ENCODE measurements around the gene COL27A1. TPM values are rescaled to one million over a fixed set of nuclear protein-coding genes. Genes with fewer than 3 reads are reported as not detected.
A peak's percentile ranks its signal among the peaks of the same experiment; 100 is the strongest.

COL27A1 gene
- total and polyA plus RNA-seq, 4 donors: 10.9 to 25.6 (median 17.4) TPM

DNA sequence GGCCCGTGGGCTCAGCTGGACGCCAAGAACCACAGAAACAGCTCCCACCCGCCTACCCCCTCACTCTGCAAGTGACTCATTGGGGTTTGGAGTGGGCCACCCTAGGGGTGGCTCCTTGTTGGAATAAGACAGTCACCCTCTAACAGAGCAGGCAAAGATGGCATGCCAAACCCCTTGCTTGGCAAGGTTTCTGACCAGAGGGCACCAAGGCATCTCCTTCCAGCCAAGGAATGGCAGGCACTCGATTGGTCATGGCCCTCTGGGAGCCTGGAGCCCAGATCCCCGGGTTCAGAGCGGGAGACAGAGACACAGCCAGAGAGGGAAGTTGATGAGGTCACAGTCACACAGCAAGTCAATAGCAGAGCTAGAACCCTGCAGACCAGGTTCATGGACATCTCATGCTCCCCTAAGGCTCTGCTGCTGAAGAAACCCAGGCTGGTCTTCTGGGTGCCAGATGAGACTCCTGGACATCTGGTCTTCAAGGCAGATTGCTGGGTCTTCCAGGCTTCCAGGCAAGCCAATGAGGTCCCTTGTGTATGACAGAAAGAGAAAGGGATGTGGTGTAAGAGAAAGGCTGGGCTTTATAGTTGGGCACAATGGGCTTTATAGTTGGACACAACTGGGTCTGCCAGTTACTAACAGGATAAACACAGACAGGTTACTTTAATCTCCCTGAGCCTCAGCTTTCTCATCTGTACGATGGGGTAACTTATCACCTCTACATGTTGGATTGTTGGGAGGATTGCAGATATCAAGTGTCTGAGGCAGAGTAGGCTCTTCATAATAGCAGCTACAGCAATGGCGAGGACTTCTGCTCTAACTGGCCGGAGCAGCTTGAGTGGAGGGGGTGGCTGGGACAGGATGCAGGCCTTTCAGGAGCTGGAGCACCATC lies 33.0 kb upstream of the COL27A1 start:
- TF ChIP-seq, protein P1, sequence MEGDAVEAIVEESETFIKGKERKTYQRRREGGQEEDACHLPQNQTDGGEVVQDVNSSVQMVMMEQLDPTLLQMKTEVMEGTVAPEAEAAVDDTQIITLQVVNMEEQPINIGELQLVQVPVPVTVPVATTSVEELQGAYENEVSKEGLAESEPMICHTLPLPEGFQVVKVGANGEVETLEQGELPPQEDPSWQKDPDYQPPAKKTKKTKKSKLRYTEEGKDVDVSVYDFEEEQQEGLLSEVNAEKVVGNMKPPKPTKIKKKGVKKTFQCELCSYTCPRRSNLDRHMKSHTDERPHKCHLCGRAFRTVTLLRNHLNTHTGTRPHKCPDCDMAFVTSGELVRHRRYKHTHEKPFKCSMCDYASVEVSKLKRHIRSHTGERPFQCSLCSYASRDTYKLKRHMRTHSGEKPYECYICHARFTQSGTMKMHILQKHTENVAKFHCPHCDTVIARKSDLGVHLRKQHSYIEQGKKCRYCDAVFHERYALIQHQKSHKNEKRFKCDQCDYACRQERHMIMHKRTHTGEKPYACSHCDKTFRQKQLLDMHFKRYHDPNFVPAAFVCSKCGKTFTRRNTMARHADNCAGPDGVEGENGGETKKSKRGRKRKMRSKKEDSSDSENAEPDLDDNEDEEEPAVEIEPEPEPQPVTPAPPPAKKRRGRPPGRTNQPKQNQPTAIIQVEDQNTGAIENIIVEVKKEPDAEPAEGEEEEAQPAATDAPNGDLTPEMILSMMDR (IDR thresholded peaks at IDR 0.05; ENCODE audit: control extremely low read depth, extremely low read depth): no peak
- Histone ChIP-seq H3K4me1 (ENCODE audit: control insufficient read depth in 5 of 5, insufficient read depth in 5 of 5, low read length in 5 of 5) (peaks cover 0 to 43% (median 19%) of the 10 kb centered on the region in 5 donors), H3K27me3 (ENCODE audit: control insufficient read depth in 3 of 3, insufficient read depth in 3 of 3, low read length in 2 of 3) (no peaks in the 10 kb centered on the region), H3K4me3 (no peak overlapping the region), H3K9ac (ENCODE audit: insufficient read depth in 1 of 2, low read length in 2 of 2) (no peak overlapping the region), H3K36me3 (ENCODE audit: control insufficient read depth in 4 of 4, insufficient read depth in 4 of 4, low read length in 4 of 4) (no peaks in the 10 kb centered on the region), H3K27ac (ENCODE audit: low read depth in 1 of 2, low read length in 1 of 2) (no peak overlapping the region), H3K9me3 (ENCODE audit: control insufficient read depth in 4 of 4, insufficient read depth in 3 of 4, low read length in 3 of 4) (peaks cover 0 to 3% (median under 1%) of the 10 kb centered on the region in 4 donors)
- ATAC-seq (ENCODE audit: insufficient read depth, low FRiP score) (no peak), DNase-seq (no peak)
- 81 to 89% methylated on average over 9 of the region's 9 CpGs for WGBS, 2 donors

DNA sequence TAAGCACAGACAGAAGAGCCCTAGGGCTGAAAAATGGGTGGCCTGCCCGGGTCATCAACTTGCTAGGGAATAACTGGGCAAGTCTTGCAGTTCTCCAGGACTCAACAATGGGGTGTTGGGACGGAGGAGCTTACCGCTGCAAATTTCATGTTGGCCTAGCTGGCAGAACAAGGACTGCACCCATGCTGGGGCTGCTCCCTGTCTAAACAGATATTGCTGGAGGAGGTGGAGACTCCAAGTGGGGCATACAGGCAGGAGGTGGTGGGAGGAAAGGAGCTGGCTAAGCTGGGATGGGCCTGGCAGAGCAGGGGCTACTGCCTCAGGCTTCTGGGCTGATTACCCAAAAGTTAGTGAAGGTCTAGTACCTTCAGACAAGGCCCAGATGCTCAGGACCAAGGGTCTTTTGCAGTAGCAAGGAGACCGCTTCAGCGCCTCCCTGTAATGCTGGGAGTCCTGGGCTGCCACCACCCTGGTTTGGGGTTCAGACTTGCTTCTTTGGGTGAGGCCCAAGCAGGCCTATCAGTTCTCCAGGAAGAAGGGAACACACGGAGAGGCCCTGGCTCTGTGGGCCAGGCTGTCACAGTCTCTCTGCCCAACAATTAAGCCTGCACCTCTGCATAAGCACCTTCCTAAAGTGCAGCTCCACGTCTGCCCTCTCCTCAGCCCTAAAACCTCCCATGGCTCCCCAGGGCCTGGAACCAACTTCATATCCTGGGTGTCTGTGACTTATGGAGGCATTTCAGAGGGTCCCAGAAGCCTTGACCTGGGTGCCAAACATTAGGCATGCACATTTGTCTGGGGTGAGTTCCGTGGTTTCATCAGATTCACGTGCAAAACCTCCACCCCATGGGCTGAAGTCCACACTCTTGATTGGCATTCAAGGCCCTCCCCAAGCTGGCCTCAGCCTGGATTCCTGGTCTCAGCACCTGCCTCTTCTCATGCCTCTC lies 32.0 kb upstream of the COL27A1 start:
- no peak overlapping the region for H3K27ac ChIP-seq (ENCODE audit: low read depth in 1 of 2, low read length in 1 of 2)
- H3K36me3 ChIP-seq (ENCODE audit: control insufficient read depth in 4 of 4, insufficient read depth in 4 of 4, low read length in 4 of 4): no peaks in the 10 kb centered on the region
- TF ChIP-seq, protein P1 (IDR thresholded peaks at IDR 0.05; ENCODE audit: control extremely low read depth, extremely low read depth): no peak
- 84 to 87% methylated on average over 9 of the region's 9 CpGs for WGBS, 2 donors
- H3K4me3 ChIP-seq: no peak overlapping the region
- peak in 1 of 3 donors; percentile 8 for DNase-seq
- ATAC-seq (ENCODE audit: insufficient read depth, low FRiP score): no peak
- no peaks in the 10 kb centered on the region for H3K27me3 ChIP-seq (ENCODE audit: control insufficient read depth in 3 of 3, insufficient read depth in 3 of 3, low read length in 2 of 3)
- H3K9ac ChIP-seq (ENCODE audit: insufficient read depth in 1 of 2, low read length in 2 of 2): no peak overlapping the region
- H3K9me3 ChIP-seq (ENCODE audit: control insufficient read depth in 4 of 4, insufficient read depth in 3 of 4, low read length in 3 of 4): peaks cover 0 to 10% (median 1%) of the 10 kb centered on the region in 4 donors
- H3K4me1 ChIP-seq (ENCODE audit: control insufficient read depth in 5 of 5, insufficient read depth in 5 of 5, low read length in 5 of 5): peaks cover 0 to 39% (median 17%) of the 10 kb centered on the region in 5 donors

DNA sequence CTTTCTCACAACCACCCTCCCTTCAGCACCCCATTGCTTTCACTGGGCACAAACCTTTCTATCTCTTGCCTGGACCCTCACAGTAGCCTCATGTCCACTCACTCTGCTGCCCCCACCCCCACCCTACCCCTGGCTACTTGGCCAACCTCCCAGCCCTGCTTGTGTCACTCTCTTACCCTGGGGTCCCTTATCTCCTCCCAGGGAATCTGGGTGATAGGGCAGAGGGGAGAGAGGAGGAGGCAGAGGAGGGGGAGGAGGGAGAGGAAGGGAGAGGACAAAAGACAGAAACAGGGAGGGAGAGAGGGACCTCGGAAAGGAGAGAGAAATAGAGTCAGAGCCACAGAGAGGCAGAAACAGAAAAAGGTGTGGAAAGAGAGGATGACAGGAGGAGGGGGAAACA lies 31.2 kb upstream of the COL27A1 start:
- no peaks in the 10 kb centered on the region for H3K27me3 ChIP-seq (ENCODE audit: control insufficient read depth in 3 of 3, insufficient read depth in 3 of 3, low read length in 2 of 3)
- no peak overlapping the region for H3K9ac ChIP-seq (ENCODE audit: insufficient read depth in 1 of 2, low read length in 2 of 2)
- WGBS, 2 donors: 68 to 72% methylated on average over 1 of the region's 1 CpG
- no peaks in the 10 kb centered on the region for H3K36me3 ChIP-seq (ENCODE audit: control insufficient read depth in 4 of 4, insufficient read depth in 4 of 4, low read length in 4 of 4)
- no peak overlapping the region for H3K27ac ChIP-seq (ENCODE audit: low read depth in 1 of 2, low read length in 1 of 2)
- H3K9me3 ChIP-seq (ENCODE audit: control insufficient read depth in 4 of 4, insufficient read depth in 3 of 4, low read length in 3 of 4): peaks cover 0 to 10% (median 1%) of the 10 kb centered on the region in 4 donors
- DNase-seq (no peak), ATAC-seq (ENCODE audit: insufficient read depth, low FRiP score) (no peak)
- TF ChIP-seq, protein P1 (IDR thresholded peaks at IDR 0.05; ENCODE audit: control extremely low read depth, extremely low read depth): no peak
- H3K4me1 ChIP-seq (ENCODE audit: control insufficient read depth in 5 of 5, insufficient read depth in 5 of 5, low read length in 5 of 5): peaks cover 0 to 32% (median 17%) of the 10 kb centered on the region in 5 donors
- no peak overlapping the region for H3K4me3 ChIP-seq

Data from lung (tissue), 12 donors.